CD14-positive monocyte (primary cell): ENCODE results near the gene GLT6D1. TPM values are rescaled to one million over a fixed set of nuclear protein-coding genes. Genes with fewer than 3 reads are reported as not detected.

ENCODE experiments used
- DNase-seq, 3 donors: peaks; one replicate each; pipeline ENCODE4 v3.0.0-alpha.2; 2011 to 2022
- H2AFZ ChIP-seq: 2 replicates; pipeline ENCODE4 v1.6.0; 2012; ENCODE audit warnings: mild to moderate bottlenecking, low read depth, low read length, inconsistent platforms; ENCODE audit not compliant: insufficient read depth, poor library complexity, severe bottlenecking
- H3K27ac ChIP-seq, 2 donors: 1 replicate in 1 of 2; 2 replicates in 1 of 2; pipeline ENCODE4 v1.5.1; 2012 to 2013; ENCODE audit warnings: low read length in 2 of 2, control low read depth in 1 of 2, inconsistent platforms in 1 of 2, low read depth in 1 of 2, mild to moderate bottlenecking in 1 of 2
- H3K27me3 ChIP-seq, 2 donors: one replicate each; pipeline versions ENCODE4 v1.6.0 to v1.6.1; 2011 to 2013; ENCODE audit warnings: low read length in 2 of 2; ENCODE audit not compliant: control insufficient read depth in 2 of 2, insufficient read depth in 2 of 2
- H3K36me3 ChIP-seq, 2 donors: replicated peaks in 1 of 2; 1 replicate in 1 of 2; 2 replicates in 1 of 2; pipeline versions ENCODE4 v1.5.1 to v1.6.1; 2012 to 2013; ENCODE audit warnings: low read length in 2 of 2, control low read depth in 1 of 2, inconsistent platforms in 1 of 2, mild to moderate bottlenecking in 1 of 2; ENCODE audit not compliant: insufficient read depth in 2 of 2, control insufficient read depth in 1 of 2
- H3K4me1 ChIP-seq, 2 donors: 1 replicate in 1 of 2; 2 replicates in 1 of 2; pipeline versions ENCODE4 v1.5.1 to v1.6.1; 2012 to 2013; ENCODE audit warnings: low read length in 2 of 2, control low read depth in 1 of 2, inconsistent platforms in 1 of 2, mild to moderate bottlenecking in 1 of 2, moderate library complexity in 1 of 2; ENCODE audit not compliant: insufficient read depth in 2 of 2, control insufficient read depth in 1 of 2
- H3K4me2 ChIP-seq: replicated peaks from 2 replicates; pipeline ENCODE3; 2012; ENCODE audit warnings: low read length, moderate library complexity, mild to moderate bottlenecking; ENCODE audit not compliant: poor library complexity, severe bottlenecking; ENCODE audit errors: extremely low read depth
- H3K4me3 ChIP-seq, 3 experiments: fragments of 200-600 bp in 1 of 3; sonication (generic) in 1 of 3; replicated peaks in 1 of 3; 1 replicate in 2 of 3; 2 replicates in 1 of 3; pipeline ENCODE4 v1.5.1; 2011 to 2013; ENCODE audit warnings: low read length in 3 of 3, mild to moderate bottlenecking in 3 of 3, control low read depth in 2 of 3, low read depth in 2 of 3, inconsistent platforms in 1 of 3, moderate library complexity in 1 of 3
- H3K79me2 ChIP-seq: 2 replicates; pipeline ENCODE4 v1.6.0; 2012; ENCODE audit warnings: mild to moderate bottlenecking, control low read depth, inconsistent platforms, low read length, moderate library complexity; ENCODE audit not compliant: insufficient read depth
- H3K9ac ChIP-seq: 2 replicates; pipeline ENCODE4 v1.6.0; 2017; ENCODE audit warnings: low read length, mild to moderate bottlenecking; ENCODE audit not compliant: insufficient read depth, poor library complexity, severe bottlenecking
- H3K9me3 ChIP-seq, 2 donors: replicated peaks in 1 of 2; 1 replicate in 1 of 2; 2 replicates in 1 of 2; pipeline versions ENCODE4 v1.5.1 to v1.6.1; 2012 to 2013; ENCODE audit warnings: low read length in 2 of 2, control low read depth in 1 of 2; ENCODE audit not compliant: control insufficient read depth in 1 of 2, insufficient read depth in 1 of 2
- H4K20me1 ChIP-seq: 2 replicates; pipeline ENCODE4 v1.6.0; 2012; ENCODE audit warnings: mild to moderate bottlenecking, low read length, control low read depth, moderate library complexity; ENCODE audit not compliant: insufficient read depth
- H3K27ac Mint-ChIP-seq, 7 donors: one replicate each; pipeline ENCODE4 v1.8.0; 2020; ENCODE audit warnings: mild to moderate bottlenecking in 7 of 7, mixed read lengths in 7 of 7, moderate library complexity in 6 of 7, inconsistent platforms in 2 of 7
- H3K27me3 Mint-ChIP-seq, 3 donors: one replicate each; pipeline ENCODE4 v1.8.0; 2021 to 2022; ENCODE audit warnings: low read depth in 3 of 3, mild to moderate bottlenecking in 3 of 3, mixed read lengths in 3 of 3, moderate library complexity in 3 of 3, inconsistent platforms in 1 of 3
- H3K36me3 Mint-ChIP-seq, 2 donors: one replicate each; pipeline ENCODE4 v1.8.0; 2020; ENCODE audit warnings: mixed read lengths in 2 of 2, inconsistent platforms in 1 of 2, mild to moderate bottlenecking in 1 of 2
- H3K4me1 Mint-ChIP-seq: one replicate; pipeline ENCODE4 v1.8.0; 2020; ENCODE audit warnings: mild to moderate bottlenecking, mixed read lengths
- H3K4me3 Mint-ChIP-seq, 2 donors: one replicate each; pipeline ENCODE4 v1.8.0; 2020; ENCODE audit warnings: mild to moderate bottlenecking in 2 of 2, mixed read lengths in 2 of 2, moderate library complexity in 1 of 2
- H3K9me3 Mint-ChIP-seq, 7 donors: one replicate each; pipeline ENCODE4 v1.8.0; 2020 to 2022; ENCODE audit warnings: mixed read lengths in 7 of 7, mild to moderate bottlenecking in 6 of 7, moderate library complexity in 6 of 7, inconsistent platforms in 2 of 7
- WGBS: methylation state at CpG from one replicate; pipeline ENCODE4 v1.1.5; 2013; ENCODE audit warnings: missing lambda C conversion rate; ENCODE audit not compliant: insufficient coverage; 5-methylcytosine and 5-hydroxymethylcytosine counted together
- intact Hi-C, 2 donors: fragments of 100-400 bp; cut with micrococcal nuclease; formaldehyde crosslinking; loops; one replicate each; pipeline versions ENCODE4 v1.15.0 to v1.15.1; 2023
- polyA plus RNA-seq, 3 donors: library from polyadenylated mRNA; depleted of rRNA in 1 of 3; unstranded in 2 of 3; stranded (reverse) in 1 of 3; fragments of 300-500 nt in 2 of 3; fragments of >200 nt in 1 of 3; fragmentation: Illumina TruSeq in 2 of 3; gene quantifications; 1 replicate in 2 of 3; 2 replicates in 1 of 3; pipeline ENCODE4 v1.2.3, GENCODE V29; 2012 to 2021
- TF ChIP-seq, protein P1 (sequence below): fragments of 200-600 bp; IDR thresholded peaks from one replicate; pipeline ENCODE4 v1.8.0; 2022; ENCODE audit warnings: antibody characterized with exemption, mild to moderate bottlenecking

Gene GLT6D1
- polyA plus RNA-seq, 3 donors = not detected

DNA sequence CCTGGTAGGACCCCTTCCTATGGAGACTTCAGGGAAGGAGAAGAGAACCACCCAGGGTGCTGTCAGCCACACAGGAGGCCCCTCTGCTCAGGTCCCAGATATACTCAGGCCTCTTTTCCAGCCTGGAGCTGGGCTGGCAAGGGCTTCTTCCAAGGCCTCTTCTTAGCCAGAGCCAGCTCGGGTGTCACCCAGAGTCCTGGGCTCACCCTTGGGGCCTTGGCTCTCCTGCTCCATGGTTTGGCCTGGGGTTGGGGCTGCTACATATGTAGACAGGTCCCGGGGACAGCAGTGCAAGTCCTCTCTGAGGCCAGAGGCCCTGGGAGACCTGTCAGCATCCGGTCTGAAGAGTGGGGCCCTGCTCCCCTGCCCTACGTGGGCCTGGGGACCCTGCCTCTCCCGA is 55.0 kb downstream of the GLT6D1 start:
- no peak overlapping the region for H3K9ac ChIP-seq
- H3K4me2 ChIP-seq = no peak overlapping the region
- H3K27me3 Mint-ChIP-seq = peaks cover 0 to 2% (median 0%) of the 10 kb centered on the region in 3 donors
- 73% methylated on average over 5 of the region's 5 CpGs for WGBS
- H3K27me3 ChIP-seq = no peaks in the 10 kb centered on the region
- H4K20me1 ChIP-seq = no peaks in the 10 kb centered on the region
- H3K4me1 Mint-ChIP-seq = no peaks in the 10 kb centered on the region
- no peak overlapping the region for H3K27ac Mint-ChIP-seq
- H3K9me3 ChIP-seq = no peaks in the 10 kb centered on the region
- no peak overlapping the region for H3K4me3 ChIP-seq
- H3K36me3 ChIP-seq = no peaks in the 10 kb centered on the region
- TF ChIP-seq, protein P1, sequence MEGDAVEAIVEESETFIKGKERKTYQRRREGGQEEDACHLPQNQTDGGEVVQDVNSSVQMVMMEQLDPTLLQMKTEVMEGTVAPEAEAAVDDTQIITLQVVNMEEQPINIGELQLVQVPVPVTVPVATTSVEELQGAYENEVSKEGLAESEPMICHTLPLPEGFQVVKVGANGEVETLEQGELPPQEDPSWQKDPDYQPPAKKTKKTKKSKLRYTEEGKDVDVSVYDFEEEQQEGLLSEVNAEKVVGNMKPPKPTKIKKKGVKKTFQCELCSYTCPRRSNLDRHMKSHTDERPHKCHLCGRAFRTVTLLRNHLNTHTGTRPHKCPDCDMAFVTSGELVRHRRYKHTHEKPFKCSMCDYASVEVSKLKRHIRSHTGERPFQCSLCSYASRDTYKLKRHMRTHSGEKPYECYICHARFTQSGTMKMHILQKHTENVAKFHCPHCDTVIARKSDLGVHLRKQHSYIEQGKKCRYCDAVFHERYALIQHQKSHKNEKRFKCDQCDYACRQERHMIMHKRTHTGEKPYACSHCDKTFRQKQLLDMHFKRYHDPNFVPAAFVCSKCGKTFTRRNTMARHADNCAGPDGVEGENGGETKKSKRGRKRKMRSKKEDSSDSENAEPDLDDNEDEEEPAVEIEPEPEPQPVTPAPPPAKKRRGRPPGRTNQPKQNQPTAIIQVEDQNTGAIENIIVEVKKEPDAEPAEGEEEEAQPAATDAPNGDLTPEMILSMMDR = no peak
- H3K9me3 Mint-ChIP-seq = no peaks in the 10 kb centered on the region
- intact Hi-C loops = no loop called here
- no peaks in the 10 kb centered on the region for H3K36me3 Mint-ChIP-seq
- H3K4me3 Mint-ChIP-seq = no peak overlapping the region
- no peak overlapping the region for H3K27ac ChIP-seq
- DNase-seq = no peak
- no peak overlapping the region for H2AFZ ChIP-seq
- H3K79me2 ChIP-seq = no peaks in the 10 kb centered on the region
- no peaks in the 10 kb centered on the region for H3K4me1 ChIP-seq

DNA sequence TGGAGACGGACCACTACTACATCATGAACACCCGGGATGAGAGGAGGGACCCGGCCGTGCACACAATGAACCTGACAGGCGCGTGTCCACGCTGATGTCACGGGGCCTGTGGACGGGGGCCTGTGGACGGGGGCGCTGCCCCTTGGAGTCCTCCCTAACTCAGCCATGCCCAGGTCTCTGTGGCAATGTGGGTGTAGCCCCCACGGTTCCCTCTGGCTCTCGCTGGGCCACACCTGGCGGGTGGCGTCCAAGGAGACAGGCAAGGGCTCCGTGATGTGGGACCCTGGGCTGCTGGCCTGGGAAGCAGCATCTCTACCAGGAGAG is 55.7 kb downstream of the GLT6D1 start:
- Mint-ChIP-seq H3K4me3 (no peak overlapping the region), H3K27ac (no peak overlapping the region), H3K36me3 (no peaks in the 10 kb centered on the region), H3K9me3 (no peaks in the 10 kb centered on the region), H3K27me3 (peaks cover 0 to 2% (median 0%) of the 10 kb centered on the region in 3 donors), H3K4me1 (no peaks in the 10 kb centered on the region)
- H3K79me2 ChIP-seq = no peaks in the 10 kb centered on the region
- no peaks in the 10 kb centered on the region for H3K27me3 ChIP-seq
- H2AFZ ChIP-seq = no peak overlapping the region
- TF ChIP-seq, protein P1 = no peak
- DNase-seq = no peak
- H3K4me3 ChIP-seq = no peak overlapping the region
- H3K4me2 ChIP-seq = no peak overlapping the region
- intact Hi-C loops = no loop called here
- H3K36me3 ChIP-seq = no peaks in the 10 kb centered on the region
- H3K9ac ChIP-seq = no peak overlapping the region
- no peaks in the 10 kb centered on the region for H4K20me1 ChIP-seq
- WGBS = 95% methylated on average over 15 of the region's 16 CpGs
- no peak overlapping the region for H3K27ac ChIP-seq
- no peaks in the 10 kb centered on the region for H3K9me3 ChIP-seq
- no peaks in the 10 kb centered on the region for H3K4me1 ChIP-seq
